NT2/D1 (cell line): Measurements from ENCODE around the gene CIAO2B.

Source experiments
- SUZ12 ChIP-seq: IDR thresholded peaks from 2 replicates; pipeline ENCODE4 v1.6.1; 2011; ENCODE audit not compliant: insufficient read length, insufficient read depth; ENCODE audit errors: extremely low read depth
- YY1 ChIP-seq: IDR thresholded peaks from 2 replicates; pipeline ENCODE4 v1.6.1; 2011; ENCODE audit not compliant: insufficient read length, insufficient read depth
- ZNF274 ChIP-seq: IDR thresholded peaks from 2 replicates; pipeline ENCODE4 v1.6.1; 2011; ENCODE audit warnings: mild to moderate bottlenecking, low read depth, low read length

DNA sequence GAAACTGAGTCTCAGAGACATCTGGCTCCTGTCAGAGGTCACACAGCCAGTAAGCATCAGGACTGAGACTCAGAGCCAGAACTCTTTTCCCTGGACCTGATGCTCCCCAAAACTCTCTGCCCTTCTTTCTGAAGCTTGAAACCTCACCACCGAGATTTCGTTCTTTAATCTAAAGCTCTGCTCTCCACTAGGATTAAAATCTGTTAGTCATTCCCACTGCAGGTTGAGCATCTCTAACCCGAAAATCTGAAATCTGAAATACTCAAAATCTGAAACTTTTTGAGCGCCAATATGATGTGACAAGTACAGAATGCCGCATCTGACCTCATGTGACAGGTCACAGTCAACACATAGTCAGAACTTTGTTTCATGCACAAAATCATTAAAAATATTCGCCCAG lies 17.7 kb downstream of the CIAO2B start:
- no peak for TF ChIP-seq SUZ12
- TF ChIP-seq ZNF274: no peak
- TF ChIP-seq YY1: no peak
